GM06990 (cell line): ENCODE measurements around the gene CADM4.
"Not testable (repeated sequence)": the region's sequence is repeated elsewhere in the genome, so short reads cannot be mapped to it uniquely, and the experiment has no call there.

Experiments used
- DNase-seq: peaks from one replicate; pipeline ENCODE4 v3.0.0-alpha.2; 2011; ENCODE audit not compliant: insufficient read length; ENCODE audit errors: extremely low read depth
- H3K27me3 ChIP-seq: replicated peaks from 2 replicates; pipeline ENCODE4 v1.6.0; 2011; ENCODE audit warnings: low read length; ENCODE audit not compliant: control insufficient read depth, insufficient read depth
- H3K36me3 ChIP-seq: 2 replicates; pipeline ENCODE4 v1.5.1; 2011; ENCODE audit warnings: low read length; ENCODE audit not compliant: control insufficient read depth, insufficient read depth
- H3K4me3 ChIP-seq: replicated peaks from 2 replicates; pipeline ENCODE4 v1.5.1; 2011; ENCODE audit warnings: low read depth, mild to moderate bottlenecking, control low read depth, low read length
- TF ChIP-seq, protein P1 (sequence below): IDR thresholded peaks from 2 replicates; pipeline ENCODE4 v1.5.1; 2011; ENCODE audit warnings: low read length, control low read depth, mild to moderate bottlenecking, inconsistent platforms; ENCODE audit not compliant: insufficient read depth, poor library complexity, severe bottlenecking

Gene CADM4

DNA sequence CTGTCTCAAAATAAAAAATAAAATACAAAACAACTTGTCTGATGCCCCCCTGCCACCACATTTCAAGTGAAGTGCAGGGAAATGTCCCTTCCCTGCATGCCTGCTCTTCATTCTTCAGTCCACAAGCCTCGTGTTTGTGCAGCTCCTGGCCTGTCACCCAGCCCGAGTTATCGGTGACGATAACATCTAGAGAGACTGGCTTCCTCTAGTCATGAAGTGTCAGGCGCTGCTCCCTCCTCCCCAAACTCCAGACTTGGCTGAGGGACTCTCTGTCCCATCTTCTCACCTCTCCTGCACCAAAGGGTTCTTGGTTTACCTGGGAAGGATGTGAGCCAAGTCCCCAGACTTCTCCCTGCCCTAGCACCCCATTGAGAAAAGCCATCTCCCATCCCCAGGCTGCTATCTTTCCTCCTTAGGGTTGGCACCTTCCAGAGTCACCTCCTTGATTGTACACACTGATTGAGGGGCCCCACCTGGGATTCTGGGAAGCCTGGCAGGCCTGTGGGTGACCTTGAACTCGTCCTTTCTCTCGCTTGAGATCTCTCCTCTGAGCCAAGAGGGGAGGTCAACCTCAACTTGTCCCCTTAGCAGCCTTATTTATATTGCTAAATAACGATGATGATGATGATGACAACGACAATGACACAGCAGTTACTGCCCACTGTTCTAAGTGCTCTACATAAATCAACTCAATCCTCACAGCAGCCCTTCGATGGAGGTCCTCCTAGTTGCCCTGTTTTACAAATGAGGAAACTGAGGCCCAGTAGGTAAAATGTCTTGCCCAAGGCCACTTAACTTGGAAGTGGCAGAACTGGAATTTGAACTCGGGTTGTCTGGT, 43.4 kb upstream of the CADM4 start:
- TF ChIP-seq, protein P1, sequence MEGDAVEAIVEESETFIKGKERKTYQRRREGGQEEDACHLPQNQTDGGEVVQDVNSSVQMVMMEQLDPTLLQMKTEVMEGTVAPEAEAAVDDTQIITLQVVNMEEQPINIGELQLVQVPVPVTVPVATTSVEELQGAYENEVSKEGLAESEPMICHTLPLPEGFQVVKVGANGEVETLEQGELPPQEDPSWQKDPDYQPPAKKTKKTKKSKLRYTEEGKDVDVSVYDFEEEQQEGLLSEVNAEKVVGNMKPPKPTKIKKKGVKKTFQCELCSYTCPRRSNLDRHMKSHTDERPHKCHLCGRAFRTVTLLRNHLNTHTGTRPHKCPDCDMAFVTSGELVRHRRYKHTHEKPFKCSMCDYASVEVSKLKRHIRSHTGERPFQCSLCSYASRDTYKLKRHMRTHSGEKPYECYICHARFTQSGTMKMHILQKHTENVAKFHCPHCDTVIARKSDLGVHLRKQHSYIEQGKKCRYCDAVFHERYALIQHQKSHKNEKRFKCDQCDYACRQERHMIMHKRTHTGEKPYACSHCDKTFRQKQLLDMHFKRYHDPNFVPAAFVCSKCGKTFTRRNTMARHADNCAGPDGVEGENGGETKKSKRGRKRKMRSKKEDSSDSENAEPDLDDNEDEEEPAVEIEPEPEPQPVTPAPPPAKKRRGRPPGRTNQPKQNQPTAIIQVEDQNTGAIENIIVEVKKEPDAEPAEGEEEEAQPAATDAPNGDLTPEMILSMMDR: no peak
- Histone ChIP-seq H3K27me3 (no peaks in the 10 kb centered on the region; the same call in none of the 2 replicates), H3K4me3 (no peak overlapping the region), H3K36me3 (no peaks in the 10 kb centered on the region)
- no peak for DNase-seq

DNA sequence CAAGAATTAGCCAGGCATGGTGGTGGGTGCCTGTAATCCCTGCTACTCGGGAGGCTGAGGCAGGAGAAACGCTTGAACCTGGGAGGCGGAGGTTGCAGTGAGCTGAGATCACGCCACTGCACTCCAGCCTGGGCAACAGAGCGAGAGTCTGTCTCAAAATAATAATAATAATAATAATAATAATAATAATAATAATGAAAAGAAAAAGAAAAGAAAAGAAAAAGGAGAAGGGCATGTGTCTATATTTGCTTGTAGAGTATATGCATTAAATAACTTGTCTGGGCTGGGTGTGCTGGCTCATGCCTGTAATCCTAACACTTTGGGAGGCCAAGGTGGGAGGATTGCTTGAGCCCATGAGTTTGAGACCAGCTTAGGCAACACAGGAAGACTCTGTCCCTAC, 42.6 kb upstream of the CADM4 start:
- not testable (repeated sequence) for DNase-seq, H3K4me3 ChIP-seq, H3K27me3 ChIP-seq, H3K36me3 ChIP-seq

DNA sequence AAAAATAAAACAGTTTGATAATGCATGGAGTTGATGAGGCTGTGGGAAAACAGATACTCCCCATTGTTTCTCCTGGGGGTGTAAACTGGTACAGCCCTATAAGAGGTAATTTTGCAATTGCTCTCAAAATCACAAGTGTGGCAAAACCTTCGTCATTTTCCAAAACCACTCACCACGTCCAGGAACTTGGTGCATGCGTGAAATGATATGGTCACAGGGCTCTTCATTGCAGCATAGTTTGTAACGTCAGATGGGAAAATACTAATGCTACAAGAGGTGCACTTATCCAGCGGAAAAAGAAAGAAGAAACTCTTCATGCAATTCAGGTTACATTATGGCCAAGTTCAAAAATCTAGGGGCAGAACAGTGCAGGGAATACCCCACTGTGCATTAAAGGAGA, 42.2 kb upstream of the CADM4 start:
- Histone ChIP-seq H3K4me3 (no peak overlapping the region), H3K27me3 (no peaks in the 10 kb centered on the region; the same call in none of the 2 replicates), H3K36me3 (no peaks in the 10 kb centered on the region)
- TF ChIP-seq, protein P1: no peak
- no peak for DNase-seq

DNA sequence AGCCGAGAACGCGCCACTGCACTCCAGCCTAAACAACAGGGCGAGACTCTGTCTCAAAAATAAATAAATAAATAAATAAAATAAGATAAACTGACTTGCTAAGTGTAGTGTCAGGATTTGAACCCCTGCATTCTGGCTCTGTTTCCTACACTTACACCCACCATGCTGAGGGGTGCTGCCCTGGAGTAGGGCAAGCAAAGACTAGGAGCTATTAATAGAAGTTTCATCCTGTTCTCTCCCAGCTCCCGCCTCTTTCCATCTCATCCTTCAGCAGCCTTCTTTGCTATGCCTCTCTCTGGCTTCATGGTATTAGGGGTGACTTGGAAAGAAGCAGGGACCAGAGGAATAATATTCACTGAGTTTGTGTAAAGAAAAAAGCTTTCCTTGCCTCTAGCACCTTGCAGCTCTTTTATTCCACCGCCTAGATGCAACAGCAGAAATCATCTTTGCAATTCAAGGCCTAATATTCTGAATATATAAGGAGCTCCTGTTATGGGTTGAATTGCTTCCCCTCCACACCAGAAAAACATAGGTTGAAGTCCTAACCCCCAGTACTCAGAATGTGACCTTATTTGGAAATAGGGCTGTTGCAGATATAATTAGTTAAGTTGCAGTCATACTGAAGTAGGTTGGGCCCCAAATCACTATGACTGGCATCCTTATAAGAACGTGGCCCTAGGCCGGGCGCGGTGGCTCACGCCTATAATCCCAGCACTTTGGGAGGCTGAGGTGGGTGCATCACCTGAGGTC, 39.0 kb upstream of the CADM4 start:
- H3K36me3 ChIP-seq: no peaks in the 10 kb centered on the region
- DNase-seq: no peak
- H3K27me3 ChIP-seq: no peaks in the 10 kb centered on the region; the same call in none of the 2 replicates
- H3K4me3 ChIP-seq: no peak overlapping the region
- TF ChIP-seq, protein P1: no peak

DNA sequence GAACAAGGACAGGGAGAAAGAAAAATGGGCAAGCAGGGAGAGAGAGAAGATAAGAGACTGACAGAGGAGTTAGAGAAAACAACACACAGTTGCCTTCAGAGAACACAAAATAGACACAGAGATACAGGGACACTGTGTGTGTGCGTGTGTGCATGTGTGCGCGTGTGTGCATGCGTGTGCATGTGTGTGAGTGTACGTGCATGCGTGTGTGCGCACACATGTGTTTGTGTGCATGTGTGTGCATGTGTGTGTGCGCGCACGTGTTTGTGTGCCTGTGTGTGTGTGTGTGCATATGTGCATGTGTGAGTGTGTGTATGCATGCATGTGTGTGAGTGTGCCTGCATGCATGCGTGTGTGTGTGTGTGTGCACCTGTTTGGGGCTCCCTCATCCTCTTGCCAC, 36.3 kb upstream of the CADM4 start:
- H3K36me3 ChIP-seq: no peaks in the 10 kb centered on the region
- H3K4me3 ChIP-seq: no peak overlapping the region
- DNase-seq: no peak
- H3K27me3 ChIP-seq: no peaks in the 10 kb centered on the region
- TF ChIP-seq, protein P1: no peak

DNA sequence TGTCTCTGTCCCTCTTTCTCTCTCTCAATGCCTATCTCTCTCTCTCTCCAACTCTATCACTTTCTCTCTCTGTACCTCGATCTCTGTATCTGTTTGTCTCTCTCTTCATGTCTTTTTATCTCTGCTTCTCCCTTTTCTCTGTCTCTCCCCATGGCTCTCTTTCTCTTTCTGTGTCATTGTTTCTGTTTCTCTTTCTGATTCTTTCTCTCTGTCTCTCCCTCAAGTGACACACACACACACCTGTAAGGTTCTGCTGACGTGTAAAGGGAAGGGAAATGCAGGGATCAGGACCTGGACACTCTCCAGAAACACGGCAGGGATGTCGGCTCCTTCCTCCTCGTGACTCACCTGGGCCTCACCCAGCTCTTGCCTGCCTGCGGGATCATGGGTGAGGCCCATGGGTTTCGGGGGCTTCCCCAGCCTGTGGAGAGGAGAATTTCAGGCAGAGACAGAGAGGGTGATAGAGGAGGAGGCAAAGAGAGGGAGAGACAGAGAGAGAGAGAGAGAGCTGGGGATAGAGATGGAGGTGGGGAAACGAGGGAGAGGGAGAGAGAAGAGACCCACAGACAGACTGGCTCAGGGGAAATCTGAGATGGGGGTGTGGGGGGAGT, 35.7 kb upstream of the CADM4 start:
- TF ChIP-seq, protein P1: no peak
- Histone ChIP-seq H3K4me3 (peak overlapping the region; percentile 6; the same call in 1 of the 2 replicates), H3K27me3 (no peaks in the 10 kb centered on the region), H3K36me3 (no peaks in the 10 kb centered on the region)
- DNase-seq: no peak
